Measurements from ENCODE around the gene FARS2.

FARS2 gene

GRCh38 chr6:5379647-5380242 is 118.4 kb downstream of the FARS2 start:
- no peak overlapping the region for H2AFZ ChIP-seq (ENCODE audit: low read depth, low read length)
- no peaks in the 10 kb centered on the region for H3K9me3 ChIP-seq (ENCODE audit: insufficient read depth, low read length, severe bottlenecking)
- no peaks in the 10 kb centered on the region for H3K79me2 ChIP-seq (ENCODE audit: insufficient read depth, low read length)
- peaks cover 10% of the 10 kb centered on the region; the same call in 1 of the 2 replicates for H4K20me1 ChIP-seq (ENCODE audit: insufficient read depth, low read length)
- TF ChIP-seq EZH2 (IDR thresholded peaks at IDR 0.05; ENCODE audit: borderline replicate concordance, low read depth, low read length, severe bottlenecking) (no peak), CTCF (IDR thresholded peaks at IDR 0.05; ENCODE audit: borderline replicate concordance, extremely low read depth, low read length, poor library complexity, severe bottlenecking) (peak; percentile 73)
- peak; percentile 66 for ATAC-seq (ENCODE audit: insufficient read depth, low read depth)
- H3K4me1 ChIP-seq (ENCODE audit: insufficient read depth, low read length), result no peaks in the 10 kb centered on the region
- no peak overlapping the region for H3K4me3 ChIP-seq (ENCODE audit: low read depth in 1 of 2, low read length in 2 of 2)
- no peaks in the 10 kb centered on the region for H3K27me3 ChIP-seq (ENCODE audit: insufficient read depth, low read length, poor library complexity)
- H3K36me3 ChIP-seq (ENCODE audit: insufficient read depth, low read length), result no peaks in the 10 kb centered on the region
- no peak overlapping the region for H3K9ac ChIP-seq (ENCODE audit: low read depth, low read length)
- no peak overlapping the region for H3K4me2 ChIP-seq (ENCODE audit: insufficient read depth, low read length)
- H3K27ac ChIP-seq (ENCODE audit: low read length), result no peak overlapping the region
- DNase-seq, result peak; percentile 44

DNA sequence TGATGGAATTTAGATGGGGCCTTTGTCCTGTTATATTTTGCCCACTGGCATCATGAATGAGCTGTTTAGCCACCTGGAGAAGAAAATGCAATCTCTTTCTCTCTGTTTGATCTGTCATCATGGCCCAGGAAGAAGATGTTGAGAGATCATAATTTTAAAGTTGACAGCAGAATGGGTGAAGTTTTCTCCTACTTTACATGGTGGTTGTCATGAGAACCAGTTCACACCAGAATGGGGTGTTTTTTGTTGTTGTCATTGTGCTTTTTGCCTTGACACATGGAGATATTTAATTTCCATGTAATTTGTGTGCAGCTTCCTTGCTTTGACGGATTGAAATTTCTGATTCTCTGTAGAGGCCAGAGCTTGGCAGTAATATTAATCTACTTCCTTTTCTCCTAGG is 122.5 kb downstream of the FARS2 start:
- Histone ChIP-seq H3K36me3 (ENCODE audit: insufficient read depth, low read length) (no peaks in the 10 kb centered on the region), H2AFZ (ENCODE audit: low read depth, low read length) (no peak overlapping the region), H3K4me1 (ENCODE audit: insufficient read depth, low read length) (no peaks in the 10 kb centered on the region), H4K20me1 (ENCODE audit: insufficient read depth, low read length) (peaks cover 13% of the 10 kb centered on the region; the same call in 1 of the 2 replicates), H3K4me2 (ENCODE audit: insufficient read depth, low read length) (no peak overlapping the region), H3K27me3 (ENCODE audit: insufficient read depth, low read length, poor library complexity) (no peaks in the 10 kb centered on the region), H3K79me2 (ENCODE audit: insufficient read depth, low read length) (no peaks in the 10 kb centered on the region), H3K9me3 (ENCODE audit: insufficient read depth, low read length, severe bottlenecking) (no peaks in the 10 kb centered on the region), H3K4me3 (ENCODE audit: low read depth in 1 of 2, low read length in 2 of 2) (no peak overlapping the region), H3K9ac (ENCODE audit: low read depth, low read length) (no peak overlapping the region), H3K27ac (ENCODE audit: low read length) (no peak overlapping the region)
- DNase-seq (no peak), ATAC-seq (ENCODE audit: insufficient read depth, low read depth) (no peak)
- TF ChIP-seq EZH2 (IDR thresholded peaks at IDR 0.05; ENCODE audit: borderline replicate concordance, low read depth, low read length, severe bottlenecking), result no peak
- TF ChIP-seq CTCF (IDR thresholded peaks at IDR 0.05; ENCODE audit: borderline replicate concordance, extremely low read depth, low read length, poor library complexity, severe bottlenecking), result no peak

DNA sequence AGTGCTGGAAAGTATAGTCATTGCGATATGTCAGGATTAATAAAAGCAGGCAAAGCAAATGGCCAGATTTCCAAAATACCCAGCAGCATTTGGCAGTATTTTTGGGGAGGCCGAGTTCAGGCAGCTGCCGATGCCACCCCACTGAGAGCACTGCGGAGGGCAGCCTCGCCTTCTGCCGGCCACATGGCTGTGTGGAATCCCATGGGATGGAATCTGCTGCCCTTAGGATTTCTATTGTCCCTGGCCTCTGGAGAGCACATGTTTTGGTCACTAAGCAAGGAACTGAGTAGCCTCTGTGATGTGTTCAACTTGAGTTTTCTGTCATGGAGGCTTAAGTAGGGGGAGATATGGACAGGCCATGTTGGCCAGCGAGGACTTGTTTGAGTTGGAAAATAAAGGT is 123.0 kb downstream of the FARS2 start:
- Histone ChIP-seq H2AFZ (ENCODE audit: low read depth, low read length) (no peak overlapping the region), H3K27ac (ENCODE audit: low read length) (no peak overlapping the region), H3K9me3 (ENCODE audit: insufficient read depth, low read length, severe bottlenecking) (no peaks in the 10 kb centered on the region), H3K4me1 (ENCODE audit: insufficient read depth, low read length) (no peaks in the 10 kb centered on the region), H3K36me3 (ENCODE audit: insufficient read depth, low read length) (no peaks in the 10 kb centered on the region), H3K9ac (ENCODE audit: low read depth, low read length) (no peak overlapping the region), H3K27me3 (ENCODE audit: insufficient read depth, low read length, poor library complexity) (no peaks in the 10 kb centered on the region), H3K79me2 (ENCODE audit: insufficient read depth, low read length) (no peaks in the 10 kb centered on the region), H3K4me3 (ENCODE audit: low read depth in 1 of 2, low read length in 2 of 2) (no peak overlapping the region), H3K4me2 (ENCODE audit: insufficient read depth, low read length) (no peak overlapping the region), H4K20me1 (ENCODE audit: insufficient read depth, low read length) (peaks cover 16% of the 10 kb centered on the region; the same call in 1 of the 2 replicates)
- ATAC-seq (ENCODE audit: insufficient read depth, low read depth) (no peak), DNase-seq (no peak)
- no peak for TF ChIP-seq CTCF (IDR thresholded peaks at IDR 0.05; ENCODE audit: borderline replicate concordance, extremely low read depth, low read length, poor library complexity, severe bottlenecking)
- no peak for TF ChIP-seq EZH2 (IDR thresholded peaks at IDR 0.05; ENCODE audit: borderline replicate concordance, low read depth, low read length, severe bottlenecking)
